Right ventricle myocardium inferior (tissue), 1 donor: ENCODE measurements around the gene MNS1. TPM values are rescaled to one million over a fixed set of nuclear protein-coding genes. Genes with fewer than 3 reads are reported as not detected.

ENCODE experiments used
- ATAC-seq: fragments of 200-7000 bp; cut with Tn5 transposase; one replicate; pipeline ENCODE4 v1.9.1; 2020; ENCODE audit warnings: mild to moderate bottlenecking, moderate library complexity
- DNase-seq: peaks from one replicate; pipeline ENCODE4 v3.0.0; 2021; ENCODE audit errors: missing footprints
- intact Hi-C: fragments of 100-400 bp; cut with DNase I; formaldehyde crosslinking; loops from one replicate; pipeline ENCODE4 v1.11.0; 2022
- total RNA-seq: library from RNA; stranded (reverse); fragmentation: NEBNext Ultra II Directional; extraction: Animal tissue kit (Norgen Biotek cat#: 25700); gene quantifications from one replicate; pipeline ENCODE4 v1.2.1, GENCODE V29; 2021
- donor health status: DM: no; HTN: yes; CAD: no; lungs with severe emphysema.

Gene MNS1
- total RNA-seq, 1 donor from 2014 or later: 1.0 TPM

GRCh38 chr15:56383010-56383409, 81.9 kb downstream of the MNS1 start:
- ATAC-seq (no peak), DNase-seq (no peak)
- intact Hi-C loops: no loop called here

Other genes starting within 250 kb of the MNS1 start
- 5.8 TPM for gene RFX7, start 221.3 kb downstream of the MNS1 start, total RNA-seq
- gene TEX9, start 99.7 kb downstream of the MNS1 start, total RNA-seq: 0.46 TPM